Fibroblast of gingiva (primary cell): ENCODE measurements around the gene MVK.
A peak's percentile ranks its signal among the peaks of the same experiment; 100 is the strongest.

Experiments
- DNase-seq: peaks from one replicate; pipeline ENCODE4 v3.0.0-alpha.2; 2011; ENCODE audit warnings: low read depth

Gene MVK

DNA sequence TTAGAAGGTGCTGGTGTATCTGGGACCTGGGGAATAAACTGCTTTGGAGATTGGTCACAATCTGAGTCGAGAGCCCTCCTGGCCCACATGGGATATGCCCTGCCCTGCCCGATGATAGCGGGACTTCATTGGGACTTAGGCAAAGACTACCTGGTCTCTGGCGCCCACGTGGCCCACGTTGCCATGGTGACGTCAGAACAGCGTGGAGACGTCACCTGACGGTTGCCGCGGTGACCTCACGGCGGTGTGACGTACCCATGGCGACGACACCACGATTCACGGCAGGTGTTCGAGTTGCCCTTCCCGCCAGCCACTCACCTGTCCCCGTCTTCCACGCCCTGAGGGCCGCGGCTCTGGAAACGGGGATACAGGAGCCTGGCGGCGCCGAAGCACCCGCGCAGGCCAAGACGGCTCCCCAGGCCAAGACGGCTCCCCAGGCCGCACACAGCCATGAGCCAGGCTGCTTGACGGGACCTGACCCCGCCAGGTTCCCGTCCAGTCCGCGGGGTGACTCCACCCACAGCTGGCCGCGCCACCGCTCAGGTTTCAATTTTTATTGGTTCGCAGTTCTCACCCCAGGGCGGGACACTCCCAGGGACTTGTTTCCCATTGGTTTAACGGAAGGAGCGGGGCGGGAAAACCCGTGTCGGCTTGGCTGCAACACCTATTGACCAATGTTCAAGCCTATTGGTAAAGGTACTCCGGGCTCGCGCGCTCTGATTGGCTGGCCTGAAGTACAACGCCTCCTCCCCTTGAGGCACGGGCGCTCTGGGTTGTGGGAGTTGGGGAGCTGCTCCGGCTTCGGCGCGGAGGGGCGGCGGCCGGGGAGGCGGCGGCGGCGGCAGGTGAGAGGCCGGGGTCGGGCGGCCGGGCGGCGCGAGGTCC lies at the start of gene MVK, which contains the start of gene MMAB:
Gene MVK, plus strand, starts transcription at position 766 of the 885 bp plus-strand sequence. CDS start 1,029 bp downstream, outside the sequence.
Gene MMAB, minus strand, starts transcription at position 476 of the 885 bp plus-strand sequence. Its CDS starts 24 bp downstream, at position 452.
- DNase-seq, result peak; percentile 99

DNA sequence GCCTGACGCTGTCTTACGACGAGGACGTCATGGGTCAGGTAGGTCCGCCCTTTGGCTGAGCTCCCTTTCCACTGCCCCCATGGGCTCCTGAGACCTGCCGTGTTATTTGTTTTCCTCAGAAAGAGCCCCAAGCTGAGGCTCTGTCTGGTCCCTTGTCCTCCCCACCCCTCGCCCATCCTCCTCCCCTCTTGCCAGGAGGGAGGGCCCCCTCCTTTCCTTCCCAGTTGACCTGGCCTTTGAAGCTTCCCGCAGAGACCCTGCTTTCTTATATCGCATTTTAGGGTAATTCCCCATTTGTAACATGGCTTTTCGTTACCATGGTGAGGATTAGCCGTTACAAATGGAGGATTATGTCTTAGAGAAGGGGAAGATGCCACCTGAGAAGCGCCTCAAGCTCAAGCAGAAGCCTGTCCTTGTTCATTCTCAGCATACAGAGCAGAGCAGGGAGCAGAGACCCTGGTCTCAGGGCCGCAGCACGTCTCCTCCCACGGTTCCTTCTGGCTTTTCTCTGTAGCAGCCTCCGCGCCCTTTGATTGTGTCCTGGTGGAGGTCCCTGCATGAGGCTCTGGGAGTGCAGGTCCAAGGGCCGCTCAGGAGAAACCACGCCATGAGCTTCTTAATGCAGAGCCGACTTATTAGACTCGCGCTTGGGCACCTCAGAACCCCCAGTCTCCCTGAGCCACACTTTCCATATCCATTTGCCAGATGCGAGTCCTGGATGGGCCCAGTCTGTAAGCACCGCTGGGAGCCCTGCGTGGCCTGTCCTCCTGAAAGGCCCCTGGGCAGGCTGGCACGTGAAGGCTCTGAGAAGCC lies 48.9 kb upstream of the MVK start:
- DNase-seq, result no peak

DNA sequence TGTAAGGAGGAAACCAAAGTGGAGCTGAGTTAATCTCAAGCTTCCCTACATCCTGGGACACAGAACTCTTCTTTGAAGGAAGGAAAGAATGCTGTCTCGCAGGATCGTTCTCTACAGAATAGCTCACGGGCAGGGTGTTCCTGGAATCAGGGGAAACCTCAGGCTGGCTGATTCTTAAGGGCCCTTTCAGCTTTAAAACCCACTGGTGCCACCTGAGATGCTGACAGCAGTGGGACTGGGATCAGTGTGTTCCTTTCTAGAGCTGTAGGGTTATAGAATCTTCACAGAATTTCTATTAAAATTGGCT lies 48.4 kb upstream of the MVK start:
- no peak for DNase-seq

DNA sequence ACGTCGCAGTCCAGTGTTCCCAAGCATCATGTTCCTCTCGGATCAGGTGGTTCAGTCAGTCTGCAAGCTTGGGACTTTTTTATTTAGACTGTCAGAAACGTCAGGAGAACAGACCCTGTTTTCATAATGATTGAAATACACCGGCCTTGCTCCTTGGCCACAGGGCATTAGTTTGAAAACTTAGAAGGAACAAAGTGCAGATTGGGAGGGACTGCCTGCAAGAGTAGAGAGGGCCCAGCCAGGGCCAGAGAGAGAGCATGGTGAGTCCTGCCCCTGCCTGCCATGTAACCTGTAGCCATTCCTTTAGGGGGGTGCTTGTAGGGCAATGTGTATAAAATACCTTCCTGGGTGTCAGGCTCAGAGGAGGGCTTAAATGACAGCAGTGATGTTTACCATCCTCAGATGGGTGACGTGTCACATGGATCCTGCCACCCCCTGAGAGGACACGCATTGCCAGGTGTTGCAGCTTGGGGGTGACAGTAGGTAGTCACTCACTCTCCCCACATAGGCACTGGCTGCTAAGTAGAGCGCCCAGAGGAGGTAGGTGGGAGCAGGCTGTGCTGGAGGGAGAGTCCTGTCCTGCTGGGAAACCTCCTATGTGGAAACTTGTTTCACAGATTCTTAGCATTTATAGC lies 46.0 kb upstream of the MVK start:
- DNase-seq, result no peak

DNA sequence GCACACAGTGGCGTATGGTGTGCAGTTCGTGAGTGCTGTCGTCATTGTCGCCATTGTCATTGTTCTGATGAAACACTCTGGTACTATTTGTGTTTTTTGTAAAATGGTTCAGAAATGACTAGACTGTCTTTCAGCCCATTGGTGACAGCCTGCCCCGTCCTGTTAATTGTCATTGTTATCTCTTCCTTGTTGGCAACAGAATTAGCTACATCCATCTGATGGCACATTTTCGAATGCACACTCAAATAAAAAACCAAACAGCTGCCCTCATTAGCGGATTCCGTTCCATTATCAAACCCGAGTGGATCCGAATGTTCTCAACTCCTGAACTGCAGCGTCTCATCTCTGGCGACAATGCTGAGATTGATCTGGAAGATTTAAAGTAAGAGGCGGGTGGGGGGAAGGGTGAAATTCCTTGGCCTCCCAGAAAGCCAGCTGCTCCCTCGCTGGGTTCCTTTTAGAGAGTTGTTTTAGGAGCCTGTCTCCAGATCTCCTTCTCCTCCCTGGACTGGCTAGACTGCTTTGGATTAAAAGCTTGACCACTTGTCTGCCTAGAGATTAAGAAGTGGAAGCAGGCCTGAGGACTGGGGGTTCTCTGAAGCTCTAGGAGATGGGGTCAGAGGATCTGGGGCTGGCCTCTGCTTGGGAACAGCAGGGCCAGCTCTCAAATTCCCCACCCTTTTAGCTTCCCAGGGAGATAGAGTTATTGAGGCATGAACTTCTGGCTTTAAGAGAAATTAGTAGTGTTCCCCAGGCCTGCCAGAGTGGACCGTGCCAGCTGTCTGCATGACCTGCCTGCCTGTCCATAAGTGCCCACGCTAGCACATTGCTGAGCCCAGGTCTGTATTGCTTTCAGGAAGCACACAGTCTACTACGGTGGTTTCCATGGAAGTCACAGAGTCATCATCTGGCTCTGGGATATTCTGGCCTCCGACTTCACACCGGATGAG lies 43.6 kb upstream of the MVK start:
- DNase-seq, result no peak

DNA sequence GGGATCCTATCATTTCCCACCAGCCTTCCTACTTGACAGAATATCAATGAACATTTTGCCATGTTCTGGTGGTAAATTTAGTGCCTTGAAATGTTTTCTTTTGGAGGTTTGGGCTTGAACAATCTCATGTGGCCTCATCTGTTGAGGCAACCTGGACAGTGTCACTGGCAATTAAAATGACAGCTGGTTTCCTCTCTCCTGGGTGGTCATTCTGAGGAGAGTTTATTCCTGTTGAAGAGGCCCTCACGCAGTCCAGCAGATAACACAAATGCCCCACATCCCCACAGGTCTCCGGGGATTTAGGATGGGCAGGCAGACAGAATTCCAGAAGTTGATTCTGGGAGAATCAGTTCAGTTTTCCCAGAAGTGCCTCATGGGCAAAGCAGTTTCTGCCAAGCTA lies 42.2 kb upstream of the MVK start:
- DNase-seq, result no peak

DNA sequence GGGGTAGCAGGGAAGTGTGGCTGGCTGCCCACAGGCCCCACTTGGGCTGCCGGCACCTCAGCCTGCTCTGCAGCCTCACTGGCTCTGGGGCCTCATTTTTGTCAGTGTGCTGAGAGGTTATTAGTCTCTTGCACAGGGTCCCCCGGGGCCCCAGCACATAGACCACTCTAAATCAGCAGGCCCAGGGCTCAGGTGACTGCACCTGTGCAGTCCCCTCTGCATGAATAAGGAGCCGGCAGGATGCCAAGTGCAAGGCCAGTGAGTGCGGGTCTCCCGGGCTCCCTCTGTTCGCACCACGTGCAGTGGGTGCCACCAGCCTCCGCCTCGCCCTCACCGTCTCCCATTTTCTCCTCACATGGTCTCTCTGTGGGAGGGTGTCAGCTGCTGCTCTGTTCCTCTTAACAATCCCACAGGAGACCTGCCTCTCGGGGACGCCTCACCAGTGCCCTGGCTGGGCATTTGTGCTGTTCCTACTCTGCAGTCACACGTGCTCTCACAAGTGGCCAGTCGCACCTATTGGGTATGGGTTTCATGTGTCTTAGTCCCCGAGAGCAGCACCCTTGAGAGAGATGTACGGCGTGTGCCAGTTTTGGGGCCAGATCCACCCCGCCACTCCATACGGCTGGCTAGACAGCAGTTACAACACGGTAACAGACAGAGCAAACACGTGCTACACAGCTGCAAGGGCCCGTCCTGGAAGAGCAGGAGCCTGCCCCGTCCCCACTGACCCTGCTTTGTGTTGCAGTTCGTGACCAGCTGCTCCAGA lies 40.7 kb upstream of the MVK start:
- DNase-seq, result no peak

DNA sequence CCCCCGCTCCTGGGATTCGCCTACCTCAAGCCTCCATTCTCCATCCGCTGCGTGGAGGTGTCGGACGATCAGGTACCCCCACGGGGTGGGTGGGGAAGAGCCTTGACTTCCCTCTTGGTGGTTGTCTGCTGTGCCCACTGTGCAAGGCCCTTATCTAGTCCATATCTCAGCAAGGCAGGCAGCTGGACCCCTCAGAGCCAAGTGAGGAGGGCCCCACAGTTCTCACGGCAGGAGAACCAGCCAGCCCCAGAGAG lies 40.2 kb upstream of the MVK start:
- no peak for DNase-seq

DNA sequence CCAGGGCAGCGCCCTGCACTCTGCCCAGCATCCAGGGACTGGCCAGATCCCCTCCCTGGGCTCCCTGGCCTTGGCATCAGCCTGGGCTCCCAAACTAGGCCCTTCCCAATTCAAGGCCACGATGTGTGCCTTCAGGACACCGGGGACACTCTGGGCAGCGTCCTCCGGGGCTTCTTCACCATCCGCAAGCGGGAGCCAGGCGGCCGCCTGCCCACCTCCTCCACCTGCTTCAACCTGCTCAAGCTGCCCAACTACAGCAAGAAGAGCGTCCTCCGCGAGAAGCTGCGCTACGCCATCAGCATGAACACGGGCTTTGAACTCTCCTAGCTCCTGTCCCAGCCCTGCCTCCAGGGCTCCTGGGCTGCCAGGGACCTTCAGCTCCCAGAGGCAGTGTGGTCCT lies 39.1 kb upstream of the MVK start:
- no peak for DNase-seq

DNA sequence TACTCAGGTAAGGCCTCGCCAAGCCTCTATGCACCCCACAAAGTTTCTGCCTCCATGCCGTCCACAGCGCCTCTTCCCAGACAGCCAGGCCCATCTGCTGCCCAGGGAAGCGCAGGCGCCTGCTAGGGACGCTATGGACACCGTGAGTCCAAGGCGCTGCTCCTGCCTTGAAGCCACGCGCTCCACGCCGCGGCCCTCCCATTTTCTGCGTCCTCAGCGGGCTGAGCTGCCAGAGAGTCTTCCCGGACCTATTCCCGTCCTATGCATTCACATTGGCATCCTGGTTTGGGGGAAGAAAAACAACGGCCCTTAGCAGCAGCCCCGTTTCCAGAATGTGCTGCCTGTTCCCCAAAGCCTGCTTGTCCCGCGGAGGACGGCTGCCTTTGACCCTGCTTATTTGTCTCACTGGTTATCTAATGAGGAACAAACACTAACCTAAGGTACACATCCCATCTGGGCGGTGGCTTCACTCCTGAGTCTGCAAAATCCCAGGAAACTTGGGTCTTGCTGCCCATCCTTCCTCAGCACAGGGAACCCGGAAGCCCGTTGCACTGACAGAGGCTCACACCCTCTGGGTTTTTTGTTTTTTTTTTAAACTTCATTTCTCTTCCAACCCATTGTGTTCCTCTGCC lies 38.2 kb upstream of the MVK start:
- no peak for DNase-seq

DNA sequence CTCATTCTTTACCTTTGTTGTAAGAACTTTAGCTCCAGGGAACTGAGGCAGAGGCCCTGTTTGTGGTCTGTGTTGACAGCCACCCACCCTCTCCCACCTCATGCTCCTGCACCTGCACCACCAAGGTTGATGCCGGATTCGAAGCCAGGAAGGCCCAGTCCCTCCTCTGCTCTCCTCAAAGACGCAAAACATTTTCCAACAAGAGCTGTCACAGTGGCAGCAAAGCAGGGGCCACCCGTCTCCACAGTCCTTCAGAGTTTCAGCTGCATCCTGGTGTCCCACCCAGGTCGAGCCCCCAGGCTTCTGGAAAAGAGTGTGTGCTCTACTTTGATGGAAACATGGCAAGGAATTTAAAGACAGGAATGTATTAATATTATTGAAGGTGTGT lies 37.7 kb upstream of the MVK start:
- no peak for DNase-seq

DNA sequence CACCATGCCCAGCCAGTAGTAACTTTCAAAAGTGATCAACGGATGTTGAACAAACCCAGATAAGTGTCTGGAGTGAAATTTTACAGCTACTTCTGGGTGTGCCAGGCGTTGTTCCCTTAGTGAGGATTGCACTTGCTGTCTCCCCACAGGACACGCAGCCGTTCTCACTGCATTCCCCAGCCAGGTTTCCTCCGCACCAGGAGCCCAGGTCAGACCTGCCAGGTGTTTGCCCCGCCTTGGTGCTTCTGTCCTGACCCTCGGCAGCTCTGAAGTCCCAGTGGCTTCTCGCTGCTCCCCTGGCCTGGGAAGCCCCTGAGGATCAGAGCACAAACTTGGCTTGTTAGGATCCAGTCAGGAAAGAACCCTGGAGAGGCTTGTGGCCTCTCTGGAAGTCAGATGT lies 36.5 kb upstream of the MVK start:
- DNase-seq, result no peak

DNA sequence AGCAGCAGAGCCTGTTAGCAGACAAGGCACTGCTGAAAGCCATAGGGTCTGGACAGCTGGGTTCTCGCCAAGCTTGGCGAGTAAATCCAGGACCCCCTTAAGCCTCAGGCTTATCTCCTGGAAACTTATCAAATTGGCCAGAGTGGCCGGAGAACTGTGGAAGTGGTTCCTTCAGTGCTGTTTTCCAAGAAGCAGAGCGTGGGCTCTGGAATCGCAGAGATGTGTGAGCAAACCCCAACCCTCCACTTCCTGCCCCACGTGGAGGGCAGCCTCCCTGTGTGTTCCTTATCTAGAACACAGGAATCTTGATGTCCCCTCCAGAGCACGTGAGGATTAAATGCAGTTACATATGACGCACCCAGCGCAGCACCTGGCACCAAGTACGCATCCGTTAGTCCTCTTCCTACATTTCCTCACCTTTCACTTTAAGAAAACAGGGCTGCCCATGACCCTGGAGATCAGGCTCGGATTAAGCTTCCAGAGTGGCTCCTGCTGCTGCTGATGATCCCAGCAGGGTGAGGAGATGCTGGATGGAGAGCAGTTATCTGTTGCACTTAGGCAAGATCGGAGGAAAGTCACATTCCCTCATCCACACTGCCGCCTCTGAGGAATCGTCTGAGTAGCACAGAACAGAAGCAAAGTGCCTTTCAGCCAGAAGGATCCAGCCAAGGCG lies 35.3 kb upstream of the MVK start:
- DNase-seq, result no peak

DNA sequence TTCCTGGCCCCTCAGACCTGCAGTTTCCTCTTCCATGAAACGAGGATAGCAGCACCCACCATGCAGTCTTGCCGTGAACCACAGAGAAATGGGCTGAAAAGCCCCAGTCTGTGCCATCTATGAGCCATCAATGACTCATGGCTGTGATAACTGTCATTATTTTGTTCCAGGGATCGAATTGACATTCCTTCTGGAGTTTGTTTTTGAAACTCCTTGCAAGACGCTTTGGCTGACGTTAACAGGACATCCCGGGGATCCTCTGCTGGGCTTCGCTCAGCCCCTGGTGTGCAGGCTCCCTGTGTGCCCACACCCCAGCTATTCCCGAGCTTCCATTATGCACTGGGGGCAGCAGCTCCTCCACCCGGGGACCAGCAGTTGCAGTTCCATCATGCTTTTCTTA lies 34.1 kb upstream of the MVK start:
- DNase-seq, result peak; percentile 13

DNA sequence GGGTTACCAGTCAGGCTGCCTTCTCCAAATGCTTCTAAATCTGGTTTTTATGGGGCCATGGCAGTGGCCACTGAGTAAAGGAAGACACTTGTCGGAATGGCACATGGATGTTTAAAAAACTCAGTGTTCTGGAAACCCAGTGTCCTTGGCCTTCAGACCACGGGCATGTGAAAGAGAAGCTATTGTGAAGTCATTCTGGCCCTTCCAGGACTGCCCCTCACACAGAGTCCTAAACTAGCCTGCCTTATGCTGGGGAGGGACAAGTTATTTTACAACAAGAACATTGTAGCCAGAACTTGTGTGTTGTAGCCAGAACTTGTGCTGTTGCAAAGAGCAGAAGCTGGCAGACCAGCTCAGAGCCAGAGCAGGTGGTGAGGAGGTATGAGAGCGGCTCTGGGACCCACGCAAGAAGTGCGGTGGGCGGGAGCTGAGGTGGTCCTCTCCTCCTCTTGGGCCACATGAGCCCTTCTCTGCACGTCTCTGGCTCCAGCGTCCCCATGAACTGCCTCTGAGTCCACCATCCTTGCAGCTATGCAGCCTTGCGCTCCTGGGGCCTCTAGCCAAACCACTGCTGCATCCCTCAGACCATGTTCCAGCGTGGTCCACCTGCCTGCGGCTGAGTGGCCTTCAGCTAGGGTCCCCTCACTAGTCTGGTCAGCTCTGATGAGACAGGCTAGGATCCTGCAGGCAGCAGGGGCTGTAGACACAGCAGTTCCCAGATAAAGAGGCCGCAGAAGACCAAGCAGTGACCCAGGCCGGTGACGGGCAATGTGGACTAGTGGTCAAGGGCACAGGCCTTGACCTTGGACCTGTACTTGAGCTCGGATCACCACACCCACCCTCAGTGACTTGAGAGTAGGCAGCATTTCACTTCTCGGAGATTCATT lies 32.8 kb upstream of the MVK start:
- DNase-seq, result no peak

DNA sequence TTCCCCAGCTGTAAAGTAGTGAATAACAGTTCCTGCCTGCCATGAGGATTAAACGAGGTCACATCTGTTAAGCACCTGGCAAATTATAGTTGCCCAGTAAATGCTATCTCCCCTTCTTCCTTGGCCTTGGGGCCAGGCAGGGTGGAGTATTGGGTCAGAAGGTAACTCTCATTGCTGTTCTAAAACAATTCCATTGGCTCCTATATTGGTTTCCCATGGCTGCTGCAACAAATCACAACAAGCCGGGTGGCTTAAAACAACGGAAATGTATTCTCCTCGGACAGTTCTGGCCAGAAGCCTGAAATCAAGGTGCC lies 32.2 kb upstream of the MVK start:
- DNase-seq, result no peak

DNA sequence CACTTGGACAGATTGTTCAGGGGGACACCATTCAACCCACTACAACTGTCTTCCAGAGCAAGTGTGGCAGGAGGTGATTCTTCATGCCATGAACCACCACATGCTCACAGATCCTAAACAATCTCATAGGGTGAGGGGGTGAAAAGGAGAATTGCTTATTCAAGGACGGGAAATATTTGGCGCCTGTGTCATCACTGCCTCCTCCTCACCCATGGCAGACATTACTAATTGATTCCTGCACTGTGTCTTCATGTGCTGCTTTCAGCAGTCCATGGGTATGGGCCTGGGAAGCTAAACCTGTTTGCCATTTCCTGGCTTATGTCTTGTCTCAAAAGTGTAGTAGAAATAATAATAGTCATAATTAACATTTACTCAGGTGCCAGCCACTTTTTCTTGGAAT lies 31.6 kb upstream of the MVK start:
- peak; percentile 20 for DNase-seq

DNA sequence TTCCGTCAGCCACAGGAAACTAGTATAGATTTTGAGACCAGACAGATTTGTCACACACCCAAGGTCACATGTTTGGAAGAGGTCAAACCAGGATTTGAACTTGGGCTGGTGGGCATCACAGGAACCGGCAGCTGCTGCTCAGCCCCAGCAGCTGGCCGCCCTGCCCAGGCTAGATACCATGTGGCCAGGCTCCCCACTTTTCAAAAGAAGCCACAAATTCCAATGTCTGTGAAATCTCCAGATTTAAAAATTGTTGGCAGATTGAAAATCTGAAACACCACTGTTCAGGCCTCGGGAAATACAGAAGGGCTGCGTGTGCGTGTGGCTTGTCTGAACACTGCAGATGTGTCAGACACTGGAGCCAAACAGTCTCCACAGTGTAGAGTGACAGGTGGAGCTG lies 30.7 kb upstream of the MVK start:
- no peak for DNase-seq

DNA sequence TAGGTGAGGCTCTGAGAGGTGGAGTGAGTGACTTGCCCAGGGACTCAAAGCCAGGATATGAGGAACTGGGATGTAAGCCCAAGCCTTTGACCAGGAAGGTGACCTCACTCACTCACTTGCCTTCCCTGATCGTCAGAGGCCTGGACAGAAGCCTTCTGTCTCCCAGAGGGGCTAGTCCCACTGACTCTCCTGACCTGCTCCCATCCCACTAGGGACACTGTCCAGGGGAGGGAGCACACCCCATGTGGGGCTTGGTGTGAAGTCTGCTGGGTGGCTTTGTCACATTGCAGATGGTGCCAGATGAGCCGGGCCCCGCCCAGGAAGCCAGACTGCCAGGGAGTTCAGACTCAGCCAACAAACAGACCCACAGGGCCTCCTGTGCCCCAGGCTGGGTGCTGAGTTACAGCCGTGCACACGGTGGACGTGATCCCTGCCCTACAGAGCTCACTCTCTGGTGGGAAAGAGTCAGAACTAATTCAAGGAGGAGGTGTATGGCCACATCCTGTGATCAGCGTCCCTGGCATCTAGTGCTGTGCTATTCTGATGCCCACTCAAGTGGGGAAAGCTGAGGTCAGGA lies 28.6 kb upstream of the MVK start:
- peak; percentile 62 for DNase-seq
